ENCODE data around the gene JAZF1.

JAZF1 gene

DNA sequence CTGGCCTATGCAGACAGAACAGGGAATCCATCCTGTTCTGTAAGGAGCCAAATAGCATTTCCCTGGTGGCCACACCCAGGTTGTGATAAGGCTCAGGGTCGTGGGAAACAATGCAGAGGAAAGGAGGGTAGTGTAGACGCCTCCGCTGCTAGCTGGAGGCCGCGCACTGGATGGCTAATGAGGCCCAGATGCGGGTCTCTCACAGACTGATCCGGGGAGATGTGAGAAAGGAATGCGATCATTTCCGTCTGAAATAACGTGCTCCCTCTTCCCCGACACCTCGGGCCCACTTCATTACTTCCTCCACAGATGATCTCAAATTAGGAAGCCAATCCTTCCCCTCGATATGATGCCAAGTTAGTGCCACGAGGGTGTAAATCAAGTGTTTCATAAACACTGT, 237.4 kb downstream of the JAZF1 start:
- Histone ChIP-seq H3K4me1 (ENCODE audit: control insufficient read depth in 1 of 2, insufficient read depth in 1 of 2, low read depth in 1 of 2, low read length in 1 of 2) (peaks cover 3 to 14% of the 10 kb centered on the region in 2 experiments), H3K27ac (no peak overlapping the region), H3K9me3 (no peaks in the 10 kb centered on the region), H3K27me3 (no peaks in the 10 kb centered on the region), H3K36me3 (no peaks in the 10 kb centered on the region), H3K4me3 (ENCODE audit: low read depth in 1 of 2, low read length in 1 of 2) (no peak overlapping the region)
- TF ChIP-seq, protein P1, sequence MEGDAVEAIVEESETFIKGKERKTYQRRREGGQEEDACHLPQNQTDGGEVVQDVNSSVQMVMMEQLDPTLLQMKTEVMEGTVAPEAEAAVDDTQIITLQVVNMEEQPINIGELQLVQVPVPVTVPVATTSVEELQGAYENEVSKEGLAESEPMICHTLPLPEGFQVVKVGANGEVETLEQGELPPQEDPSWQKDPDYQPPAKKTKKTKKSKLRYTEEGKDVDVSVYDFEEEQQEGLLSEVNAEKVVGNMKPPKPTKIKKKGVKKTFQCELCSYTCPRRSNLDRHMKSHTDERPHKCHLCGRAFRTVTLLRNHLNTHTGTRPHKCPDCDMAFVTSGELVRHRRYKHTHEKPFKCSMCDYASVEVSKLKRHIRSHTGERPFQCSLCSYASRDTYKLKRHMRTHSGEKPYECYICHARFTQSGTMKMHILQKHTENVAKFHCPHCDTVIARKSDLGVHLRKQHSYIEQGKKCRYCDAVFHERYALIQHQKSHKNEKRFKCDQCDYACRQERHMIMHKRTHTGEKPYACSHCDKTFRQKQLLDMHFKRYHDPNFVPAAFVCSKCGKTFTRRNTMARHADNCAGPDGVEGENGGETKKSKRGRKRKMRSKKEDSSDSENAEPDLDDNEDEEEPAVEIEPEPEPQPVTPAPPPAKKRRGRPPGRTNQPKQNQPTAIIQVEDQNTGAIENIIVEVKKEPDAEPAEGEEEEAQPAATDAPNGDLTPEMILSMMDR (IDR thresholded peaks at IDR 0.05), result no peak

- Histone ChIP-seq H3K27ac (no peak overlapping the region), H3K4me1 (ENCODE audit: control insufficient read depth in 1 of 2, insufficient read depth in 1 of 2, low read depth in 1 of 2, low read length in 1 of 2) (peaks cover 3 to 19% of the 10 kb centered on the region in 2 experiments), H3K9me3 (no peaks in the 10 kb centered on the region), H3K36me3 (no peaks in the 10 kb centered on the region), H3K27me3 (no peaks in the 10 kb centered on the region), H3K4me3 (ENCODE audit: low read depth in 1 of 2, low read length in 1 of 2) (no peak overlapping the region)
- TF ChIP-seq, protein P1 (IDR thresholded peaks at IDR 0.05), result no peak
These were observed 237.9 kb downstream of the JAZF1 start for GRCh38 chr7:27942711-27943110.

GRCh38 chr7:27941522-27941921, 239.1 kb downstream of the JAZF1 start:
- TF ChIP-seq, protein P1 (IDR thresholded peaks at IDR 0.05), result no peak
- Histone ChIP-seq H3K36me3 (no peaks in the 10 kb centered on the region), H3K27me3 (no peaks in the 10 kb centered on the region), H3K9me3 (no peaks in the 10 kb centered on the region), H3K27ac (no peak overlapping the region), H3K4me3 (ENCODE audit: low read depth in 1 of 2, low read length in 1 of 2) (no peak overlapping the region), H3K4me1 (ENCODE audit: control insufficient read depth in 1 of 2, insufficient read depth in 1 of 2, low read depth in 1 of 2, low read length in 1 of 2) (peaks cover 3 to 26% of the 10 kb centered on the region in 2 experiments)

- TF ChIP-seq, protein P1 (IDR thresholded peaks at IDR 0.05), result no peak
These were observed 240.3 kb downstream of the JAZF1 start for GRCh38 chr7:27940341-27940740.

DNA sequence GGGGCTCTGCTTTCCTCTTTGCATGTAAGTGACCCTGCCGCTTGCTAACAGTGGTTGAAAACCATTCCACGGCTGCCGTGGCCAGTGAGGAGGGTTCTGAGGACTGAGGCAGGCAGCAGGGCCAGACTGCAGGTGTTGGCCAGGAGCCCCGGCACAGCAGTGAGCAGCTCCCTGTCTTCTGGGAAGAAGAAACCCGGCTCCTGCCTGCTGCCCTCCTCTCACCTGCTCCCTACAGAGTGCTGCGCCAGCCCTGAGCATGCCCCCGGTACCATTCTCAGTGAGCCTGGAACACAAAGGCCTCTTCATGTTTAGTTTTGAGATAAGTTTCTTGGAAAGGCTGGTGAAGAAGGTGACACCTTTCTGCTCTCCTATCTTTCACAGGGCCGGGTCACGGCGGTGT, 240.7 kb downstream of the JAZF1 start:
- no peaks in the 10 kb centered on the region for H3K9me3 ChIP-seq

More at GRCh38 chr7:27940341-27940740, 240.3 kb downstream of the JAZF1 start:
- peaks cover 3 to 26% of the 10 kb centered on the region in 2 experiments for H3K4me1 ChIP-seq (ENCODE audit: control insufficient read depth in 1 of 2, insufficient read depth in 1 of 2, low read depth in 1 of 2, low read length in 1 of 2)
- no peaks in the 10 kb centered on the region for H3K36me3 ChIP-seq
- H3K4me3 ChIP-seq (ENCODE audit: low read depth in 1 of 2, low read length in 1 of 2), result no peak overlapping the region
- no peak overlapping the region for H3K27ac ChIP-seq
- H3K27me3 ChIP-seq, result no peaks in the 10 kb centered on the region
- no peaks in the 10 kb centered on the region for H3K9me3 ChIP-seq

More for the DNA sequence above, 240.7 kb downstream of the JAZF1 start:
- Histone ChIP-seq H3K27ac (no peak overlapping the region), H3K36me3 (no peaks in the 10 kb centered on the region), H3K4me3 (ENCODE audit: low read depth in 1 of 2, low read length in 1 of 2) (no peak overlapping the region), H3K4me1 (ENCODE audit: control insufficient read depth in 1 of 2, insufficient read depth in 1 of 2, low read depth in 1 of 2, low read length in 1 of 2) (peaks cover 3 to 26% of the 10 kb centered on the region in 2 experiments), H3K27me3 (no peaks in the 10 kb centered on the region)
- TF ChIP-seq, protein P1 (IDR thresholded peaks at IDR 0.05), result no peak
